K562 (cell line): ENCODE measurements around the gene ITPRIPL2. TPM values are rescaled to one million over a fixed set of nuclear protein-coding genes. Genes with fewer than 3 reads are reported as not detected.
A peak's percentile ranks its signal among the peaks of the same experiment; 100 is the strongest.

Experiments used
- ATAC-seq: fragments of 200-7000 bp; cut with Tn5 transposase; 3 replicates; pipeline ENCODE4 v1.9.1; 2020; ENCODE audit warnings: moderate library complexity
- BruUV-seq: library from RNA; stranded (reverse); fragments of 400-500 nt; replicated peaks from 2 replicates; lab custom pipeline; 2021; lab: Mats Ljungman, UMichigan
- CTCF ChIA-PET: fragments of 300-600 bp; formaldehyde crosslinking; extraction: SDS; loops from one replicate; lab custom pipeline; 2021; ENCODE audit warnings: low intra/inter-chr PET ratio; lab: Yijun Ruan, JAX
- POLR2A ChIA-PET: fragments of 300-600, 350-650 bp; sonication (Branson Sonifier 250); formaldehyde crosslinking; extraction: SDS; loops from one replicate; lab custom pipeline; 2021; ENCODE audit warnings: antibody characterized with exemption, inconsistent platforms; lab: Yijun Ruan, JAX
- DNase-seq, 4 experiments: peaks; one replicate each; pipeline versions ENCODE4 v3.0.0 to v3.0.0-alpha.2; 2011 to 2018; ENCODE audit warnings: low spot score in 3 of 4, mixed read lengths in 3 of 4; ENCODE audit errors: extremely low read depth in 1 of 4
- FAIRE-seq: peaks from 2 replicates; lab custom pipeline; 2011; peaks lifted over from hg19 to GRCh38; lab: Jason Lieb, UNC
- H2AFZ ChIP-seq: 2 replicates; pipeline ENCODE4 v1.6.0; 2011; ENCODE audit warnings: low read depth, low read length, control low read depth, inconsistent platforms
- H3K27ac ChIP-seq: fragments of 200-600 bp; 3 replicates; pipeline ENCODE4 v1.8.0; 2011; ENCODE audit warnings: low read depth, mild to moderate bottlenecking, control low read depth, inconsistent platforms, low read length, moderate library complexity, mixed read lengths; ENCODE audit errors: extremely low read depth
- H3K27me3 ChIP-seq, 2 experiments: fragments of 300-600 bp in 1 of 2; 2 replicates in 1 of 2; 3 replicates in 1 of 2; pipeline versions ENCODE4 v1.6.0 to v1.8.0; 2011; ENCODE audit warnings: inconsistent platforms in 2 of 2, low read length in 2 of 2, mild to moderate bottlenecking in 1 of 2, mixed read lengths in 1 of 2, moderate library complexity in 1 of 2; ENCODE audit not compliant: control insufficient read depth in 2 of 2, insufficient read depth in 2 of 2
- H3K36me3 ChIP-seq: fragments of 300-600 bp; 3 replicates; pipeline ENCODE4 v1.8.0; 2011; ENCODE audit warnings: mild to moderate bottlenecking, low read length, inconsistent platforms; ENCODE audit not compliant: control insufficient read depth, insufficient read depth
- H3K4me1 ChIP-seq, 2 experiments: fragments of 200-600 bp in 1 of 2; replicated peaks in 1 of 2; 2 replicates in 1 of 2; 3 replicates in 1 of 2; pipeline versions ENCODE4 v1.5.1 to v1.8.0; 2011; ENCODE audit warnings: inconsistent platforms in 2 of 2, low read length in 2 of 2, mild to moderate bottlenecking in 1 of 2, mixed read lengths in 1 of 2, moderate library complexity in 1 of 2; ENCODE audit not compliant: control insufficient read depth in 2 of 2, insufficient read depth in 2 of 2
- H3K4me2 ChIP-seq: 2 replicates; pipeline ENCODE4 v1.6.1; 2011; ENCODE audit warnings: low read length, control low read depth, inconsistent platforms, mixed read lengths; ENCODE audit not compliant: insufficient read depth
- H3K4me3 ChIP-seq: fragments of 200-600 bp; sonication (generic), shearing (Covaris generic); 2 replicates; pipeline ENCODE4 v1.5.1; 2016; ENCODE audit warnings: control low read depth, inconsistent platforms
- H3K79me2 ChIP-seq: fragments of 200-600 bp; 3 replicates; pipeline ENCODE4 v1.8.0; 2011; ENCODE audit warnings: low read length, inconsistent platforms; ENCODE audit not compliant: control insufficient read depth, insufficient read depth
- H3K9ac ChIP-seq, 2 experiments: 2 replicates each; pipeline versions ENCODE4 v1.6.0 to v1.6.1; 2011; ENCODE audit warnings: low read depth in 2 of 2, low read length in 2 of 2, control low read depth in 1 of 2, inconsistent platforms in 1 of 2, mild to moderate bottlenecking in 1 of 2, mixed read lengths in 1 of 2; ENCODE audit not compliant: insufficient read depth in 1 of 2
- H3K9me1 ChIP-seq: one replicate; pipeline ENCODE4 v1.6.0; 2011; ENCODE audit warnings: inconsistent platforms, mild to moderate bottlenecking, low read length, moderate library complexity; ENCODE audit not compliant: control insufficient read depth, insufficient read depth
- H3K9me3 ChIP-seq: replicated peaks from 2 replicates; pipeline ENCODE4 v1.5.1; 2011; ENCODE audit warnings: low read depth, low read length, inconsistent platforms; ENCODE audit not compliant: control insufficient read depth, insufficient read depth
- H4K20me1 ChIP-seq: replicated peaks from 2 replicates; pipeline ENCODE4 v1.6.1; 2011; ENCODE audit warnings: low read length, inconsistent platforms, mixed read lengths; ENCODE audit not compliant: control insufficient read depth, insufficient read depth
- ADNP ChIP-seq: fragments of 200-800 bp; sonication (Bioruptor generic); IDR thresholded peaks from 2 replicates; pipeline ENCODE4 v1.6.1; 2016; ENCODE audit warnings: missing genetic modification characterization, missing compliant biosample characterization
- ARID2 ChIP-seq: fragments of 450-650 bp; IDR thresholded peaks from 2 replicates; pipeline ENCODE4 v1.6.1; 2017; ENCODE audit warnings: antibody characterized with exemption, mild to moderate bottlenecking
- BCOR ChIP-seq: fragments of 450-650 bp; IDR thresholded peaks from 2 replicates; pipeline ENCODE4 v1.6.1; 2016
- CHD4 ChIP-seq: fragments of 200-600 bp; sonication (generic); IDR thresholded peaks from 3 replicates; pipeline ENCODE4 v1.6.1; 2012; ENCODE audit warnings: low read depth, mild to moderate bottlenecking, mixed read lengths, low read length, inconsistent platforms; ENCODE audit not compliant: insufficient read depth, insufficient replicate concordance, poor library complexity, severe bottlenecking
- ETV5 ChIP-seq: sonication (generic); formaldehyde crosslinking; IDR thresholded peaks from 2 replicates; pipeline ENCODE4 v1.4.0; 2020; ENCODE audit warnings: low read depth, mild to moderate bottlenecking, missing genetic modification reagents
- FOXJ3 ChIP-seq: sonication (generic); formaldehyde crosslinking; IDR thresholded peaks from 2 replicates; pipeline ENCODE4 v1.4.0; 2020; ENCODE audit warnings: mild to moderate bottlenecking, missing genetic modification reagents
- HDAC2 ChIP-seq: fragments of 450-650 bp; IDR thresholded peaks from 2 replicates; pipeline ENCODE4 v1.6.1; 2016; ENCODE audit warnings: mild to moderate bottlenecking
- KDM1A ChIP-seq, 2 experiments: fragments of 450-650 bp; IDR thresholded peaks; 2 replicates each; pipeline ENCODE4 v1.6.1; 2016; ENCODE audit warnings: mild to moderate bottlenecking in 2 of 2
- MAFK ChIP-seq: IDR thresholded peaks from 2 replicates; pipeline ENCODE4 v1.6.1; 2011; ENCODE audit warnings: low read length, improper control_type of control experiment
- NEUROD1 ChIP-seq: fragments of 150-350 bp; IDR thresholded peaks from 2 replicates; pipeline ENCODE4 v1.6.1; 2014; ENCODE audit warnings: borderline replicate concordance, low read length, low read depth; ENCODE audit not compliant: partially characterized antibody
- NFXL1 ChIP-seq: fragments of 450-650 bp; formaldehyde crosslinking; IDR thresholded peaks from 2 replicates; pipeline ENCODE4 v1.4.0; 2021; ENCODE audit warnings: mild to moderate bottlenecking
- RBM25 ChIP-seq: fragments of 200-400 bp; formaldehyde crosslinking; IDR thresholded peaks from 2 replicates; pipeline ENCODE4 v1.6.1; 2018; ENCODE audit warnings: low read length, low read depth, moderate library complexity; ENCODE audit not compliant: severe bottlenecking
- RBM34 ChIP-seq: fragments of 200-400 bp; formaldehyde crosslinking; IDR thresholded peaks from 2 replicates; pipeline ENCODE4 v1.6.1; 2018; ENCODE audit warnings: low read length, borderline replicate concordance; ENCODE audit not compliant: insufficient read depth
- RCOR1 ChIP-seq, 2 experiments: IDR thresholded peaks; 2 replicates each; pipeline ENCODE4 v1.6.1; 2012; ENCODE audit warnings: low read depth in 2 of 2, low read length in 2 of 2, borderline replicate concordance in 1 of 2, improper control_type of control experiment in 1 of 2
- SMAD4 ChIP-seq: fragments of 250-450 bp; sonication (Bioruptor Pico); conservative IDR thresholded peaks from 2 replicates; pipeline ENCODE4 v1.8.0; 2021; ENCODE audit warnings: inconsistent platforms, mild to moderate bottlenecking, moderate library complexity
- SMARCA4 ChIP-seq: fragments of 450-650 bp; IDR thresholded peaks from 2 replicates; pipeline ENCODE4 v1.6.1; 2016
- SMARCA5 ChIP-seq: fragments of 450-650 bp; IDR thresholded peaks from 2 replicates; pipeline ENCODE4 v1.6.1; 2016
- ZBTB9 ChIP-seq: fragments of 450-650 bp; formaldehyde crosslinking; IDR thresholded peaks from 2 replicates; pipeline ENCODE4 v1.4.0; 2020; ENCODE audit warnings: mild to moderate bottlenecking, moderate library complexity
- WGBS: fragments of 100-300 bp; shearing (Covaris generic); methylation state at CpG from one replicate; pipeline ENCODE4 v1.1.6; 2016; ENCODE audit warnings: low coverage, mixed read lengths; ENCODE audit not compliant: insufficient coverage; ENCODE audit errors: missing lambda C conversion rate; 5-methylcytosine and 5-hydroxymethylcytosine counted together
- in situ Hi-C: fragments of 300-500 bp; cut with MboI; formaldehyde crosslinking; loops from 4 replicates; pipeline ENCODE4 v1.15.0; 2018; ENCODE audit warnings: inconsistent platforms, mixed read lengths
- intact Hi-C: fragments of 100-400 bp; cut with micrococcal nuclease; formaldehyde crosslinking; loops from 2 replicates; pipeline ENCODE4 v1.14.2; 2022
- polyA plus RNA-seq, 8 experiments: library from polyadenylated mRNA; depleted of rRNA in 4 of 8; stranded (reverse) in 5 of 8; unstranded in 3 of 8; fragments of >200 nt; fragmentation: Nextera tagmentation in 2 of 8; fragmentation: Illumina TruSeq in 1 of 8; extraction: Ambion mirVana in 2 of 8; extraction: Trizol in 1 of 8; gene quantifications; 2 replicates each; pipeline versions ENCODE4 v1.2.1 to v1.2.3, GENCODE V29; 2011 to 2014; ENCODE audit warnings: inconsistent platforms in 1 of 8, missing spikeins in 1 of 8
- total RNA-seq, 7 experiments: library from RNA; depleted of rRNA in 6 of 7; stranded (reverse); fragments of >200 nt in 6 of 7; fragmentation: Illumina TruSeq in 2 of 7; extraction: Trizol in 2 of 7; gene quantifications; 2 replicates each; pipeline versions ENCODE4 v1.2.1 to v1.2.3, GENCODE V29; 2011 to 2021; ENCODE audit warnings: low replicate concordance in 1 of 7

ITPRIPL2 gene
- total and polyA plus RNA-seq, 9 of the 15 experiments (the other 6 are each of a cell fraction or from before 2014, with no cell fraction given), result 0.04 to 2.2 (median 0.58) TPM

- ChIA-PET POLR2A (interaction anchor here (1.3 to 1.5 kb wide), 2 partner anchors 10 to 22 kb away, joined by 3 to 6 read pairs; no protein-coding TSS in a partner anchor), CTCF (no interaction called here)
Measured at GRCh38 chr16:19139436-19140091, 25.8 kb downstream of the ITPRIPL2 start.

More at GRCh38 chr16:19139436-19140091, 25.8 kb downstream of the ITPRIPL2 start:
- 23% methylated on average over 5 of the region's 5 CpGs for WGBS
- Histone ChIP-seq H3K9ac (no peak overlapping the region), H3K9me1 (no peaks in the 10 kb centered on the region), H2AFZ (no peak overlapping the region), H4K20me1 (no peaks in the 10 kb centered on the region), H3K27me3 (peaks cover 13 to 20% of the 10 kb centered on the region in 2 experiments), H3K27ac (no peak overlapping the region), H3K36me3 (no peaks in the 10 kb centered on the region), H3K4me3 (no peak overlapping the region), H3K9me3 (no peaks in the 10 kb centered on the region), H3K4me1 (peaks cover 10 to 12% of the 10 kb centered on the region in 2 experiments), H3K79me2 (no peaks in the 10 kb centered on the region), H3K4me2 (no peak overlapping the region)
- no peak for ATAC-seq
- DNase-seq, result no peak
- intact Hi-C loops (no loop called here), in situ Hi-C loops (no loop called here)
- FAIRE-seq, result no peak
- no TSS peak for BruUV-seq
- no peak for TF ChIP-seq FOXJ3 (CRISPR knock-in tag)
- no peak for TF ChIP-seq NEUROD1
- TF ChIP-seq ADNP (tag), result peak; percentile 70
- peak; percentile 52; the same call in 1 of the 2 replicates for TF ChIP-seq SMARCA5
- TF ChIP-seq HDAC2, result peak; percentile 68; the same call in 1 of the 2 replicates
- TF ChIP-seq MAFK, result no peak
- peak; percentile 60 for TF ChIP-seq CHD4
- no peak for TF ChIP-seq ETV5 (CRISPR knock-in tag)
- peak in 1 of 2 experiments; percentile 73; a peak in 2 of 4 replicates for TF ChIP-seq RCOR1 (IDR thresholded peaks at IDR 0.05; ENCODE audit: borderline replicate concordance in 1 of 2, low read depth in 2 of 2, low read length in 2 of 2)
- no peak for TF ChIP-seq SMARCA4
- peak; percentile 49 to 69; a peak in 3 of 4 replicates for TF ChIP-seq KDM1A (IDR thresholded peaks at IDR 0.05)
- TF ChIP-seq RBM25, result peak; percentile 93
- no peak for TF ChIP-seq RBM34
- no peak for TF ChIP-seq NFXL1 (CRISPR knock-in tag)
- TF ChIP-seq ARID2, result no peak
- TF ChIP-seq BCOR, result peak; percentile 93
- TF ChIP-seq SMAD4 (CRISPR knock-in tag), result no peak
- no peak for TF ChIP-seq ZBTB9
